B cell (primary cell): ENCODE data around the gene UBR2.

Experiments
- CTCF ChIP-seq: fragments of 200-600 bp; IDR thresholded peaks from one replicate; pipeline ENCODE4 v1.8.0; 2022; ENCODE audit warnings: antibody characterized with exemption, mild to moderate bottlenecking
- EZH2 ChIP-seq: IDR thresholded peaks from 2 replicates; pipeline ENCODE4 v1.6.1; 2012; ENCODE audit warnings: borderline replicate concordance, low read depth, mild to moderate bottlenecking, moderate library complexity, low read length; ENCODE audit not compliant: insufficient read depth, poor library complexity, severe bottlenecking

- no peak for TF ChIP-seq CTCF
- no peak for TF ChIP-seq EZH2
Observed at GRCh38 chr6:42637681-42638080, 73.9 kb downstream of the UBR2 start.
